Measurements from ENCODE around the gene ZNF311.
A peak's percentile ranks its signal among the peaks of the same experiment; 100 is the strongest.

Gene ZNF311
- 0.31 to 0.34 reads per million in 2 donors for total RNA-seq

DNA sequence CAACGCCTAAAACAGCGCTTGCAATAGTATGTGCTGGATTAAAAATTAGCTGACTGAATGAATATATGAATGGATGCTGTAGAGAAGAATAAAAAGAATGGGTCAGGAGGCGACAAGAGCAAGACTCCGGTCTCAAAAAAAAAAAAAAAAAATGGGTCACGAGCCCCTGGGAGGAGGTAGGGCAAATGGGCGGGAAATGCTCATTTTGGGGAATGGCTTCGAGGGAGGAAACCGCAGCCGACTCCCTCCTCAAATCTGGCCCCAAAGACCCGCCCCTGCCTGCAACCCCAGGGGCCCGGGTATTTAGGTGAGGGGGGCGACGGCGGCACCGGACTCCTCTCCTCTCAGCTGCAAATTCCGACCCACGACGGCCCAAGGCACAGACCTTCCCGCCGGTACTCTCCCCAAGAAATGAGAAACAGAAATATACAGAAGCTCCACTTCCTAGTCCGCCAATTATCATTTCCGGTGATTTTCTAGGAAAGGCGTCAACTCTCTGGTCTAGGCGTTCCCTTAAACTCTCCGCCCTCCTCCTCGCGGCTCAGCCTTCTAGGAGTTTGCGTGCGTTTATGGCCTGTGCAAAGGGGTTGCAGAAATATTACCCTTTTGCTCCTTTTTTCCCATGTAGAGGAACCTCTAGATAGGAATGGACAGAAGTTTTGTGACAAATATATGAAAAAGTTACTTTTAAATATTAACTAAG lies at the start of gene ZNF311:
ZNF311 (minus strand) TSS at position 133 of the 703 bp plus-strand sequence. CDS start 1,361 bp downstream, outside the sequence.
- peak in 1 of 5 experiments; percentile 60 for DNase-seq

DNA sequence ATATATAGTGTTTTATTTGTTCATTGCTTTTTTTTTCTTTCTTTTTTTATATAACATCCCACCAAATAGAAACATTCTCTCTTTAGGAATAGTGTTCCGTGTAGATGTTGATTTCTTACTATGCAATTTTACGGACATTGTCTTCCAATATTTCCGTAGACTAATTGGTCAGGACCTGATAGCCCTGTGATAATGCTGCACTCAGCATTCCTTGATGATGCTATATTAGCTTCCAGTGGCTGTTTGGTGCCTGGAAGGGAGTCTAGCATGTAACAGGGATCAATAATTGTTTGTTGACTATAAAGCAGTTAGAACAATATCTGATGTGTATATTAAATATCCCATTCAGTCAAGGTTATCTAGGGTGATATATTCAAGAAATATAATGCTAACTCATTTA lies 46.6 kb upstream of the ZNF311 start:
- no peak for DNase-seq

DNA sequence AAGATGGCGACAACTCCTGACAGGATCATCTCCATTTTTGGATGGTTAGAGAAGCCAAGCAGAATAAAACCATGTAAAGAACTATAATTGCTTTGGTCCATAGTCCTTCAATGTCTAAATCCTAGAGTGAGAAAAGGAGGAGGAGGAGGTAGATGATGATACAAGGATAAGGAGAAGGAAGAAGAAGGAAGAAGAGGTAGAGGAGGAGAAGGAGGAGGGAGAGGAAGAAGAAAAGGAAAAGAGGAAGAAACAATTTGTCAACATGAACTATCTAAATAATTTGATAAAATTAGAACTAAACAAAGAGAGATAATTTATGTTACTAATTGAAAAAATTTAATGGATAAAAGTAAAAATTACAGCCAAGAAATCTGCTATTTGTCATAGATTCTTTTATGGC lies 40.0 kb upstream of the ZNF311 start, which contains the start of gene OR2W1:
OR2W1 (minus strand) TSS at position 101 of the 400 bp plus-strand sequence; CDS start at position 101, 0 bp downstream.
- DNase-seq, result no peak

- DNase-seq, result no peak
Measured at GRCh38 chr6:29035951-29036350, 30.8 kb upstream of the ZNF311 start.

DNA sequence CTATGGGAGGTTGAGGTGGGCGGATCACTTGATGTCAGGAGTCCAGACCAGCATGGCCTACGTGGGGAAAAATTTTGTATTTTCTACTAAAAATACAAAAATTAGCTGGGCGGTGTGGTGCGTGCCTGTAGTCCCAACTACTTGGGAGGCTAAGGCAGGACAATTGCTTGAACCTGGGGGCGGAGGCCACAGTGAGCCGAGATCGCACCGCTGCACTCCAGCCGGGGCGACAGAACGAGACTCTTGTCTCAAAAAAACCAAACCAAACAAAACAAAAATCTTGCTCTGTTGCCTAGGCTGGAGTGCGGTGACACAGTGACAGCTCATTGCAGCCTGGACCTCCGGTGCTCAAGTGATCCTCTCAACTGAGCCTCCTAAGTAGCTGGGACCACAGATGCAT lies 23.7 kb upstream of the ZNF311 start:
- no peak for DNase-seq

- DNase-seq, result no peak
Measured at GRCh38 chr6:29025927-29026585, 20.9 kb upstream of the ZNF311 start.

DNA sequence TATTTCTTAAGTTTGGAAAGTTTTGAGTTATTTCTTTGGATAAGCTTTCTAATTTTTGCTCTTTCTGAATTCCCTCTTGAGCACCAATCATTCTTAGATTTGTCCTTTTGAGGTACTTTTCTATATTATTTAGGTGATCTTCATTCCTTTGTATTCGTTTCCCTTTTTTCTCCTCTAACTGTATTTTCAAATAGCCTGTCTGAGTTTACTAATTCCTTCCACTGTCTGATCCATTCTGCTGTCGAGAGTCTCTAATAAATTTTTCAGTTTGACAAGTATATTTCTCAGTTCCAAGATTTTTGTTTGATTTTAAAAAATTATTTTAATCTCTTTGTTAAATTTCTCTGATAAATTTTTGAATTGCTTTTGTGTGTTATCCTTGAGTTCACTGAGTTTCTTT lies 16.3 kb upstream of the ZNF311 start:
- DNase-seq, result no peak

DNA sequence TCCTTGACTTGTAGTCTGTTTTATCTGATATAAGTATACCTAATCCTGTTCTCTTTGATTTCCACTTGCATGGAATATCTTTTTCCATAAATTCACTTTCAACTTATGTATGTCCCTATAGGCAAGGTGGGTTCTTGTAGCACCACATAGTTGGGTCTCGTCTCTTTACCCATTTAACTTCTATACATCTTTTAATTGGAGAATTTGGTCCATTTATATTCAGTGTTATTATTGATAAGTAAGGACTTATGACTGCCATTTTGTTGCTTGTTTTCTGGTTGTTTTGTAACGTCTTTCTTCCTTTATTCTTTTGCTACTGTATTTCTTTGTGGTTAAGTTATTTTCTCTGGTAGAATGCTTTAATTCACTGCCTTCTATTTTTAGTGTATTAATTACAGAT lies 14.5 kb upstream of the ZNF311 start:
- no peak for DNase-seq

DNA sequence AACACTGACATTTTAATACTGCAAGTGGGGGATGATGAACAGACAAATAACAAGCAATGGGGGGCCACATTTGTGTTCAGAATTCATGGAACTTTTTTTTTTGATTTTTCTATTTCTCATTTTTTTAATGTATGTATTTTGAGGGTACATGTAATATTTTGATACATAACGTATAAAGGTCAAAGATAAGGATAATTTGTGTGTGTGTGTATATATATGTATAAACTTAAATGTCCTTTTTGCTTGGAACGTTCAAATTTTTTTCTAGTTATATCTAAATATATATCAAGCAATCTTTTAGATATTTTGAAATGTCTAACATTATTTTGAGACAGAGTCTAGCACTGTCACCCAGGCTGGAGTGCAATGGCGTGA lies 12.3 kb upstream of the ZNF311 start:
- DNase-seq, result no peak

- DNase-seq, result peak; percentile 41 to 86 (median 69)
Measured at GRCh38 chr6:29016559-29017427, 11.7 kb upstream of the ZNF311 start.

DNA sequence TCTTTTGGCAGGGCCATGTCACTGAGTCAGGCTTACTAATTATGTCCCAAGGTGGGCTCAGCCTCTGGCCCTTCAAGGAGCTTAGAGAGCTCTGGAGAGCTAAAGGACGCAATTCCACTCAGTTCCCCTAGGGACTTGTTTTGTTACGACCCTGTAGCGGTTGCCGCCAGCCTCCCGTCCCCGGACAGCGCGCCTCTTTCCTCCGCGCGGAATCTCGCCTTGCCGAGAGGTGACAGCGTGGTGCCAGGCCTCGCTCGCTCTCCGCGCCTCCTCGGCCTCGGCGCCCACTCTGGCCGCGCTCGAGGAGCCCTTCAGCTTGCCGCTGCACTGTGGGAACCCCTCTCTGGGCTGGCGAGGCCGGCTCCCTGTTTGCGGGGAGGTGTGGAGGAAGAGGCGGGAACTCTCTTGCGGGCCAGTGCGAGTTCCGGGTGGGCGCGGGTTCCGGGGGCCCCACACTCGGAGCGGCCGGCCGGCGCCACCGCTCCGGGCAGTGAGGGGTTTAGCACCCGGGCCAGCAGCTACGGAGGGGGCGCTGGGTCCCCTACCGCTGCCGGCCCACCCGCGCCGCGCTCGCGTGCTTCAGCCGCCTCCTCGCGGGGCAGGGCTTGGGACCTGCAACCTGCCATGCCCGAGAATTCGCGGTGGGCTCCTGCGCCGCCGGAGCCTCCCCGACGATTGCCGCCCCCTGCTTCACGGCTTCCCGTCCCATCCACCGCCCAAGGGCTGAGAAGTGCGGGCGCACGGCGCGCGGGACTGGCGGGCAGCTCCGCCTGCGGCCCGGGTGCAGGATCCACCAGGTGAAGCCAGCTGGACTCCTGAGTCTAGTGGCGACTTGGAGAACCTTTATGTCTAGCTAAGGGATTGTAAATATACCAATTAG lies 9.9 kb upstream of the ZNF311 start:
- DNase-seq, result peak in 1 of 5 experiments; percentile 4

- peak in 3 of 5 experiments; percentile 21 to 47 (median 26) for DNase-seq
Measured at GRCh38 chr6:29011276-29011734, 6.2 kb upstream of the ZNF311 start.

DNA sequence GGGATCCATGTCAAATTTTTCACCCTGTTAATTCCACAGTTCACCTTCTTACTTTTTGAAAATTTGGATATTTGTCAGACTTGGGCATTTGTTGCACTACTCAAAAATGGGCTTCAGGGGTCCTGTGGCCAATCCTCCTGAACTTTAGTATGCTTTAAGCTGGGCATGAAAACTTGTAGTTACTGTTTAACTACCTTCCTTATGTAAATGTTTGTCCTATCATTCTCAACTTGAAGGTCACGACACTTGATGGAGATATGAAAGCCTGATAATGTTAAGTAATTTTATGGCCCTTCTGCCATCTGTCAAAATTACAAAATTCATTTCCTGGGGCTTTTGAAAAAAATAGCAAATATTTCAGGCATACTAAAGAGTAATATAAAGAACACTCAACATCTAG lies 4.2 kb upstream of the ZNF311 start:
- DNase-seq, result no peak

DNA sequence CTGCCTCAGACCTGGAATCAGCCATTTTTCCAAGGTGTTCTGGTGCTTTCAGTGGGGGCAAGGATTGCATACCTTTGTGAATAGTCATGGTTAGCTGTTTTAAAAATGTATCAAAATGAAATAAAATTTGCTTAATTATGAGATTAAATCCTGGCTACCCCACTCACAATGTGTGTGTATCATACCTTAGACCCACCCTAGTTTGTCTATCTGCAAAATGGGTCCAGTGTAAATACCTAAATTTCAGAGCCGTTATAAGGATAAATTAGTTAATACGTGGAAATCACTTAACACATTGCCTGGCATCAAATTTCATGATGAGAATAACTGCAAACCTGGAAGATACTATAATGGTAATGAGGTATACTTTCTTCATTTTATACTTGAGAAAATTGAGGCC lies 3.0 kb upstream of the ZNF311 start:
- no peak for DNase-seq

GRCh38 chr6:28996844-28997510 lies 8.1 kb downstream of the ZNF311 start:
- no peak for DNase-seq

DNA sequence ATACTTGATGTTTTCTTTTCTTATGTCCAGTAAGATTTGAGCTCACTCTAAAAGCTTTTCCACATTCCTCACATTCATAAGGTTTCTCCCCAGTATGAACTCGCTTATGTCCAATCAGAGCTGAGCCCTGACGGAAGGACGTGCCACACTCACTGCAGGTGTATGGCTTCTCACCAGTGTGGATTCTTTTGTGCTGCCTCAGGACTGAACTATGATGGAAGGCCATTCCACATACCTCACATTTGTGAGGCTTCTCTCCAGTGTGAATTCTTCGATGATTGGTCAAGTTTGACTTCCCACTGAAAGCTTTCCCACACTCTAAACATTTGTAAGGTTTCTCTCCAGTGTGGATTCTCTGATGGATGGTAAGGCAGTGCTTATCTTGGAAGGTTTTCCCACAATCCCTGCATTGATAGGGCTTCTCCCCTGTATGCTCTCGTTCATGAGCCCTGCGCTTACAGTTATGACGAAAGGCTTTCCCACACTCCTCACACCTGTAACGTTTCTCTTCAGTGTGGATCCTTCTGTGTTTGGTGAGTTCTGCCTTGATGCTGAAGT lies 9.9 kb downstream of the ZNF311 start:
- DNase-seq, result no peak

DNA sequence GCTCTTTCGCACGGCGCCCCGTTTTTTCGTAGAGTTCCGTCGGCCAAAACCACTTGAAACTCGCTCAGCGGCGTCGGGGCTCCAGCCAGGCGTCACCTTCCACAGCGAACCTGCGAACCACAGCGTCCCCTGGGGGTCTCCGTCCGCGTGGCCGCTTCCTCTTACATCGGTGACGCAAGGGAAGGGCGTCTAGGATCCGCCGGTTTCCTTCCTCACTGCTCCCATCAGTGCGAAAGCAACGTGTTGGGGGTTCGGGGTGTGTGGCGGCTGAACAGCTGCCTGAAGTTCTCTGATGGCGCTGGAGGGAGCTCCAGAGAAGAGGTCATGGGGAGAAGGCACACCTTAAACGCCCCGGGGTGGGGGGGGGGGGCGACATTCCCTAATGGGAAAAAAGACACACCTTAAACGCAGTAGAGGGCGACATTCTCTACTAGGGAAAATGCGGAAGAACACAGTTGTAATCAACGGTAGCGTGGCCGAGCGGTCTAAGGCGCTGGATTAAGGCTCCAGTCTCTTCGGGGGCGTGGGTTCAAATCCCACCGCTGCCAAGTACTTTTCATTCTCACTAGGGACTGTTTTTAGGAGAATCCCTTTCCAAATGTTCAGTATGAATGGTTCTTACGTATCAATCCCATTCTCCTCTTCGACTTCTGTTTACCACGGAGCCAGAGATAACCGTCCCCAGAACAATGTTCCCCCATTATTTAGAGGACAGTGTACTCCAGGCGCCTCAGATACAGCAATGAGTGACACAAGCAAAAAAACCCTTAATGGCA lies 16.4 kb downstream of the ZNF311 start:
- peak; percentile 21 to 73 (median 64) for DNase-seq

DNA sequence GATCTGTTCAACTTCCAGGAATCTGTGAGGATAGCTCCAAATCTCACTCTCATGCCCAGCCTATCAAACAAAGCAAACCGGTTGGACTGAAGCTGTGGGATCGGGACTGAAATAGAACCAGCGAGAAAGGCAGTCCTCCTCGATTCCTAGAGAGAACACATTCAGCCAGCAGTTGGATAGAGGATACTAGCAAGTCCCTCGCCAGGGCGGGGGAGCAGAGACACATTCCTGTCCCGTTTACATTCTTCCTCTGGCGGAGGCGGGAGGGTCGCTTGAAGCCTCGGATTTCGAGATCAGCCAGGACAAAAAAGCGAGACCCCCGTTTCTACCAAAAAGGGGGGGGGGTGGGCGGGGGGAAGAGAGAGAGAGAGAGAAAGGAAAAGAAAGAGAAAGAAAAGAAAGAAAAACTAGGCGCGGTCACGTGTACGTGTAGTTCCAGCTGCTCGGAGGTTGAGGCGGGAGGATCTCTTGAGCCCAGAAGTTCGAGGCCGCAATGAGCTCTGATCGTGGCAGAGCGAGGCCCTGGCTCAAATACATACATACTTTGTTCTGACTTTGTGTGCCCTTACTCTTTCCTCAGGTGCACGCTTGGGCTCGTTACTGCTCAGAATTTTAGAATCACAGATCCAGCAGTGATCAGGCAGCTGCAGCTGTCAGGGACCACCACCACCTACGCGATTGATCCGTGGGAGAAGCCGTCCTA lies 19.5 kb downstream of the ZNF311 start:
- DNase-seq, result peak in 1 of 5 experiments; percentile 31

GRCh38 chr6:28983838-28984237 lies 21.3 kb downstream of the ZNF311 start:
- DNase-seq, result no peak
